HG02970 (cell line): ENCODE data around the gene ZW10.
"Not testable (repeated sequence)": the region's sequence is repeated elsewhere in the genome, so short reads cannot be mapped to it uniquely, and the experiment has no call there.

ENCODE experiments used
- ATAC-seq: cut with Tn5 transposase; IDR thresholded peaks from one replicate; pipeline ENCODE4 v1.9.1; 2021; ENCODE audit warnings: mild to moderate bottlenecking, moderate library complexity, moderate number of reproducible peaks; ENCODE audit not compliant: unreplicated experiment, low FRiP score

The ZW10 gene

DNA sequence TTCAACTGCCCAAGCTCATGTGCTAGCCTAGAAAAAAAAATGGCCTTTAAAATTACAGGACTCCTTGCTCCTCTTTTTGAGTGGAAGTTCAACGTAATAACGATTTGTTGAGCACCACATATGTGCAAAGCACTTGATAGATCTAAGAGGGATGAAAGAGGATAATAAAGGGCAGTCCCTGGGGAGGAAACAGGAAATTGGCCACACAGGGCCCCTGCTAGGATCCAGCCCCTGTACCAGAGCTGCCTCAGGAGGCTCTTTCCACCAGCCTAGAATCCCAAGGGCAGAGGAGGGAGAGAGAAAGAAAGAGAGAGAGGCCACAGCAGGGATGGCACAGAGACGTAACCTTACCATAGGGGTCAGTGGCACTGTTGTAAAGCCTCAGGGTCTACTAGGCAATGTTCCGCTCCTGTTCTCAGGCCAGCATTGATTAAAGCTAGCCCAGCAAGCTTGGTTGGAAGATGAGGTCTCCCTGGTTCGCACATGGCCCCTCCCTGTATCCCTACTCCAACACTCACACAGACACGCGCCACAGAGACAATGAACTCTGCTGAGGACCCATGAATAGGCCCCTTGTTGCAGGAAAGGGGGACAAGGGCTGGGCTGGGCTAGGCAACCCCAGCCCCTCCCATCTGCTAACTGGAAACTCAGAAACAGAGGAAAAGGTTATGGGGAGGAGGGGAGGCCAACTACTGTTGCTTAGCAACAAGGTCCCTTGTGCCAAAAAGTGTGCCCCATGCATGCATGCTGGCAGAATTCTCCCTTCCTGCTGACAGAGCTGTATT lies 67.4 kb downstream of the ZW10 start, which contains the start of gene TMPRSS5:
Gene TMPRSS5, minus strand, starts transcription at position 438 of the 785 bp plus-strand sequence. Its CDS starts 84 bp downstream, at position 354.
- no peak for ATAC-seq

DNA sequence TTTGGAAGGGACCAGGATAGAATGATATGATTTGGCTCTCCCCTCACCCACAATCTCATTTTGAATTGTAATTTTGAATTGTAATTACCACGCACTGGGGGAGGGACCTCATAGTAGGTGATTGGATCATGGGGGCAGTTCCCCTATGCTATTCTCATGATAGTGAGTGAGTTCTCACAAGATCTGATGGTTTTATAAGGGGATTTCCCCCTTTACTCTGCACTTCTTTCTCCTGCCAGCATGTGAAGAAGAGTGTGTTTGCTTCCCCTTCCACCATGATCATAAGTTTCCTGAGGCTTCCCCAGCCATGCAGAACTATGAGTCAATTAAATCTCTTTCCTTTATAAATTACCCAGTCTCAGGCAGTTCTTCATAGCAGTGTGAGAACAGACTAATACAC lies 69.9 kb downstream of the ZW10 start:
- not testable (repeated sequence) for ATAC-seq

DNA sequence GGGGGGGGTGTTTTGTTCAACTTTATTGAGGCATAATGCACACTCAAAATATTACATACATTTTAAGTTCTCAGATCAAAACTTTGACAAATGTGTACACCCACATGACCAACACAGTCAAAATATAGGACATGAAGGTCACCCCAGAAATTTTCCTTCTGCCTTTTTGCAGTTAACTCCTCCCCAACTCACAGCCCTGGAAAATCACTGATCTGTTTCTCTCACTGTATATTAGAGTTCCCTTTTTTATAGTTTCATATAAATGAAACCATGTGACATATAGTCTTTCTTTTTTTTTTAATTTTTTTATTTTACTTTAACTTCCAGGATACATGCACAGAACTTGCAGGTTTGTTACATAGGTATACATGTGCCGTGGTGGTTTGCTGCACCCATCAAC lies 72.0 kb downstream of the ZW10 start:
- no peak for ATAC-seq

DNA sequence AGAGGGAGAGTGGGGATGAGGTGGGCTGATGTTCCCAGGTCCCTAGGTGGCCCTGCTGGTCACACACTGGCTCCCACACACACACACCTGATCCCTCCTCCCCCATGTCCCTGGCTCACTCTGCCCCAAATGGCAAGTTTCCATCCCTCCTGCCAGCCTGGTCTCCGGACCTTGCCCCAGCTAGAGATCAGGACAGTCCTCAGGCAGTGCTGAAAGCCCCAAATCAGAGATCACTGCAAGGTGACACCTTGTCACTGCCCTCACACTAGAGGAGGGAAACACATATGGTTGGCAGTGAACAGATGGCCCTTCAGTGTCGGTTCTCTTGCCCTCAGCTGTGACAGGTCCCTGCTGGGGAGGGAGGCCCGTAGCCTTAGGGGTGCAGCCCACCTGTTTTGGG lies 75.0 kb downstream of the ZW10 start:
- no peak for ATAC-seq

DNA sequence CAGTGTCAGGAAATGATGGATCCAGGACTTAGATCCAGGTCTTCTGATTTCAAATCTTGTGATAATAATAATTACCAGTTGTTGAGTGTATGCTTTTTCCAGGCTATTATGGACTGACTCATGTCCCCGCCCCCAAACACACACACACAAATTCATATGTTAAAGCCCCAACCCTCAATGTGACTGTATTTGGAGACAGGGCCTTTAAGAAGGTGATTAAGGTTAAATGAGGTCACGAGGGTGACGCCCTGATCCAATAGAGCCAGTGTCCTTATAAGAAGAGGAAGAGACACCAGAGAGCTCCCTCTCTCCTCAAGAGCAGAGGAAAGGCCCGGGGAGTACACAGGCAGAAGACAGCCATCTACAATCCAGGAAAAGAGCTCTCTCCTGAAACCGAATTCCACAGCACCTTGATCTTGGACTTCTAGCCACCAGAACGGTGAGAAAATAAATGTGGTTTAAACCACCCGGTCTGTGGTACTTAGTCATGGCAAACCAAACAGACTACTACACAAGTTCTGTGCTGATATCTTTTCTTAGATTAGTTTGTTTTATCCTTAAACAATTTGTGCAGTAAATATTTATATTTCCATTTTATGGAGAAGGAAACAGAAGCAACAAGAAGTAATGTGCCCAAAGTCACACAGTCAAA lies 75.6 kb downstream of the ZW10 start:
- ATAC-seq, result no peak

DNA sequence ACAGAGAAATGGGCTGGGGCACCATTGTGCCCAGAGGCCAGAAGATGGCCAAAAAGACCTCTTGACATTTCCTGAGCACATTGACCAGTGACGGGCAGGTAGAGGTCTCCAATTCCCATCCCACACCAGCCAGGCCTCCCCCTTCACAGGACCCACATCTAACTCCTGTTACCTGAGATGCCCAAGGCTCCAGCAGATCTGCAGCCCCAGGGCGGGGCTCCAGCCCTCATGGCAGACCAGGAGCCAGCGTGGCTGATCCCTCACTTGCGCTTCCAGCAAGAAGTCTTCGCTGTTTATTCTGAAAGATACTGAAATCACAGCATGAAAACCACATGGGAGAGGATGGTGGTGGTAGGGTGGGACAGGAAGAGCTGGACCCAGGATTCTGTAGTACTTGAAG lies 76.4 kb downstream of the ZW10 start:
- no peak for ATAC-seq

DNA sequence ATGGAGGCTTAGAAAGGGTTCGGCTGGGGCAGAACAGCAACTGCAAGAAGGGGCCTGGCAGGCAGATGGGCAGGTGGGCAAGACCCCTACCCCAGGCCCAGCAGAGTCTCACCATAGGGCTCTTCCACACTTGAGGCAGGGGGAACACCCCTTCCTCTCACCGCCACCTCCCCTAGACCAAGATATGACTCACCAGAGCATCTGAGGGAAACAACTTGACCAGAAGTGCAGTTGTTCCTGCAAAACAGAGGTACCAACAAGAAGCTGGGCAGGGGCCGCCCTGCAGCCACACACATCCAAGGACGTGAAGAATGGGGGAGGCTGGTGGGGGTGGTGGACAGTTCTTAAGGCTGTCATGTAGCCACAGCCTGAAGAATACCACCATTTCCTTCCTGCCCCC lies 78.3 kb downstream of the ZW10 start:
- no peak for ATAC-seq

DNA sequence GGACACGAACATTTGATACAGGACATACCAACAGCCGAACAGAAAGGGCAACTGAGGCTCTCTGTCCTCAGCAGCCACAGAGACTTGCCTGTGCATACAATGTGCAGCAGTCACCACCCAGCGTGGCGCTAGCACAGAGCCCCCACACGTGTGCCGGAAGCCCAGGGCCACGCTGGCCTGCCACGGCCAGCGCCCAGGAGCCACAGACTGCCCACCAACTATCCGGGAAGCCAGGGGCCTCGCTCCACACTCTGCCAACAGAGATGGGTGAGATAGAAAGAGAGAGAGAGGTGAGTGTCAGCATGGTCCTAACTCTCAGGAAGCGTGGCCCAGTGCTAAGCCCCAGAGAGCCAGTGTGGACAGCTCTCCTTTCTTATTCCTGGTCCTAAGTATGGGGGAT lies 79.1 kb downstream of the ZW10 start:
- ATAC-seq, result no peak

DNA sequence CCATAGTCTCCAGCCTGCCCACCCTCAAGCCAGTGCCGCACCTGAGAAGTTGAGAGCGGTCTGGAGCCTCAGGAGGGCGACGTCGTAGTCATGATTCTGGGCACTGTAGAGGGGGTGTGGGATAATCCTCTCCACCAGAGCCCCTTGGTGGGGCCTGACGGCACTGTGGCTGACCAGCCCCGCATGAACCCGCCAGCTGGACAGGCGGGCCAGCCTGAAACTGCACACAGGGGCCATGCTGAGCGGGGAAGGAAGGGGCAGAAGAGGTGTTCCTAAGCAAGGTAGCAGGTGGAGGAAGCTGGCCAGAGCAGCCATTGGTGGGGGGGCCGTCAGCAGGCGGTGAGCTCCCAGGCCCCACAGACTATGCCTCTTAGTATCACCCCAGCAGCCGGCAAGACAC lies 80.5 kb downstream of the ZW10 start:
- no peak for ATAC-seq

DNA sequence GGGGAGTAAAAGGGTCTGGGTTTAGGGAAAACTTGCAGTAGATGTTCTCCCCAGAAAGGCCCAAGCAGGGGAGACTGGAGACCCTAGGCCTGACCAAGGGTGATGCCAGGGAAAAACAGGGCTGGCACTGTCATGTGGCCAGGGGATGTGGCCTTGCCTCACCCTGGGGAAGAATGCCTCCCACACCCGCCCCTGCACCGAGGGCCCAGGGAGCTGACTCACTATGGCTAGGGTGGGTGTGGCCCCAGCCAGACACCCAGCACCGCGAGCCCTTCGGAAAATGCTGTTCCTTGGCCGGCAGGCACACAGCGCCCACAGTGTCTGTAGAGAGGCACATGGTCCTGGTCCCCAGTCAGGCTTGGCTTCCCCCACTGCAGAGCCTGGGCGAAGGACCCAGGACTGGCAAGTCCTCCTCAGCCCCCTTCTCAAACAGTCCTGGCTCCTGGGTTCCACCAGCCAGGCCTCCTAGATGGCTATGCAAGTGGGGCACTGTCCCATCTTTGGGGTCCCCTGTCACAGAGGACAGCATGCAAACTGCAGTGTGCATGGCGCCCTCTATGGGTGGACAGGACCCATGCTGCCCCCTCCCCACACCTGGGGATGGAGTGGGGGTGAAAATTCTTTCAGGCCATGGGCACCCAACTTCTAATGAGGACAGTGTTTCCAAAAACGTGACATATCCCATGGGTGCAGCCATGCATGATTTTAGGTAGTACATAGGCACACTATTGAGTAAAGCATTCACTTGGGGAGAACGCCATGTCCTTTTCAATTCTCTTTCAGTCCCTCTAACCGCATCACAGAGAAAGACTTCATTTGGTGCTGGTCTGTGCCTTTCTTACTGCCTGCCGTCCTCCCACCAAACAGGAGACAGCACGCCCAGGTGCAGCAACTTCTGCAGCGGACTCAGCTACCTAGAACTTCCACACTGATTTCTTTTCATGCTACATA lies 82.6 kb downstream of the ZW10 start:
- ATAC-seq, result no peak

DNA sequence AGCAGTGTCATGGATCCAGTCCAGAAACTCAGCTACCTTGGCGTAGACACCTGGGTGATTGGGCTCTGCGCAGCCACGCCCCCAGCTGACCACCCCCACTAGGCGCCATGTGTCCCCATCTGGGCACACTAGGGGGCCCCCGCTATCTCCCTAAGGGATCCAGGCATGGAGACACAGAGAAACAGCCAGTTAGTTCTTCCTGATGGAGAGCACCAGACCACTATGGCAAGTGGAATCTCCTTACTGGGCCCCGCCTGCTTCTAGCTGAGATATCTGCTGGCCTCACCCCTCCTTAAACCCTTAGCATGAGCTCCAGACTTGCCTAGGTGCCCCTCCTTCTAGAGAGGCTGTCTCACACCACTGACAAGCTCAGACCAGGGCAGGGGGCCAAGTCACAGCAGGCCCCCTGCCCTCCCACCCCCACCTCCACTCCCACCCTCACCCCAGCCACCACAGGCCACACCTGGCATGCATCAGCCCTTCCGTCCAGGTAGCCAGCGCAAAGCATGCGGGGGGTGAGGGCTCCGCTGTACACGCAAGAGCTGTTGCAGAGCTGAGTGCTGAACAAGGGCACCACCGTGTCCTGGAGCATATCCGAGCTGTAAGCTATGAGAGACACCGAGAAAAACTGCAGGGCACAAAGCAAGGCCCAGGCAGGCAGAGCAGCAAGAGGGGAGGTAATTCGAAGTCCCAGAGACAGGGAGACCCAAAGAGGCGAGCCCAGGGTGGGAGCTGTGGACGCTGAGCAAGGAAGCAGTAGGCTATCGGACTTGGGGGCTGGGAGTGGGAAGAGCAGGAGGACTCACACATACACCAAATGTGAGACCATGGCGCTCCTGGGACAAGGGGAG lies 83.5 kb downstream of the ZW10 start:
- no peak for ATAC-seq

DNA sequence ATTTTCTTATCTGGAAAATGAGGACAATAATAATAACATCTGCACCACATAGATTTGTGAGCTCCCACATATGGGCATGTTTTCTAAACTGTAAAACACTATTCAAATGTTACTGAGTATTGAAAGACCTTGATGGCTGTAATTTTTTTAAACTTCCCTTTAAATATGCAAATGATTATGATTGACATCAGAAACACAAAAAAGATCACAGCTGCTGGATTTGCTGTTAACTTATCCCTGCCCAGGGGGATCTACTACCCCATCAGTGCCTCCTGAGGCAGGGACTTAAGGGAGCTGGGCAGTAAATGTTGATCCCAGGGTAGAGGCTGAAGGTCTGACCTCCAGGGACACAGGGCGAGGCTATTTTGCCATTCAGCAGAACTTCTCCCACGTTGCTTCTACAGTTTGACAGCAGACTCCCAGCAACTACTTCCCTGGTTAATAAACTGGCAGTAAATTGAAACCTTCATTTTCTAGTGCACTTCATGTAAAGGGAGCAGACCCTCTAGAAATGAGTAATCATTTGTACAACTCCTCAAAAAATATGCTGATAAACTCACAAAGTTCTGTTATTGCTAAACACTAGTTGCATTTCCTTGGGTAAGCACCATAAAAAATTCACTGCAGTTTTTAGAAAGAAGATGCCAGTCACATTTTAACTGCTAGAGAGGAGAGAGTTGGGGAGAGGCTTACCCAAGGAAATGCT lies 87.7 kb downstream of the ZW10 start:
- no peak for ATAC-seq

DNA sequence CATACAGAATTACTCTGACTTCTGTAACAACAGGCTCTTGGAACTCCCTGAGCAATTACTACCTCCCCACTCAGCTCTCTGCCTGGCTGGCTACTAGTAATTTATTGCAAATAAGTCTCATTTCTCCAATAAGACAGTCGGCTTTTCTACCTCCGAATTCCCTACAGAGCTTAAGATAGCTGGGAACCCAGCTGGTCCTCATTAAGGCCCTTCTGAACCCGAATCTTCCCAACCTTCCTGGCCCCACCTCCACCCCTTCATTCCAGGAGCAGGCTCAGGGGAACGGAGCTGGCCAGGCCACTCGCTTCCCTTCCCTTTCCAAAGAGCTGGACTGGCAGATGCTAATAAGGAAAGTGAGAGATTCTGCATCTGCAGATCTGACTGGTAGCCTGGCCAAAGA lies 89.0 kb downstream of the ZW10 start:
- ATAC-seq, result no peak

DNA sequence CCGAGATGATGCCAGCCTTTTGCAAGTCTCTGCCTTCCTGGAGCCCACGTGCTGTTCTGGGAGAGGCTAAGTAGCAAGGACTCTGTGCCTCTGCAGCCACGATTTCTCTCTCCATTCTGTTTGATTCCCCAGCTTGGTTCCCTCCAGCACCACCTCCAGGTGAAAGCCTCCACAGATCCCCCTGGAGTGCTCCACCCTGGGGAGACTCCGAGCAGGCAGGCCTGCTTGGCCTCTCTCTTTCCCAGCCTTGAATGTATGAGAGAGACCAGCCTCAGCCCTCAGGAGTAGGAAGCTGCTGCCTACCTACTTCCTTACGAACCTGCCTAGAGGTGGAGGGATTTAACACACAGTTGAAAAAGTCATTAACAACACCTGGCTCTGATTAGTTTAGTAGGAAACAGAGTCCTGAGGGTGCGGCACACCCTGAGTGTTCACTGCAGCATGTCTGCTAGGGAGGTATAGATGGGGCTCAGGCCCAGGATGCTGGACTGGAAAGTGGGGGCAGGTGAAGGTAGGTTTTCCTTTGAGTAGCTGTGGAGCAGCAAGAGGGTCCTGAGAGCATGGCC lies 89.9 kb downstream of the ZW10 start:
- no peak for ATAC-seq
